ENCODE data around the gene TSPAN15. TPM values are rescaled to one million over a fixed set of nuclear protein-coding genes. Genes with fewer than 3 reads are reported as not detected.

Gene TSPAN15
- total RNA-seq, 1 experiment from 2014 or later: 108 TPM

DNA sequence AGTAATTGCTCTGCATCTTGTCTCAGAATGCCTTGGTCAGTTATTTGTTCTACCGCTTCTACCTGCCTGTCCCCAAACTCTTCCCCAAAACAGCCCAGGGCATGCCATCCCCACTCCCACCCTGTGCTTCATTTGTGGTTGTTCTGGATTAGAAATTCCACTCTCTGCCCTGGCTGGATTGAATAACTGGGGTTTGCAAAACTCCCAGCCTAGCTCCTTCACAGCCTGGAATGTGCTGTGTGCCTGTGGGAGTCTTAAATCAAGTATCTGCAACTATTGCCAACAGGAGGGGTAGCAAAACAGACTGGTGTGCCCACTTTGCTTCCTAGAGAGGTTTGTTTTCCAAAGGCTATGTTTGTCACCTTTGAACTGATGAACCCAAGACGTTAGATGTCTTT is 24.2 kb downstream of the TSPAN15 start:
- Histone ChIP-seq H3K79me2 (ENCODE audit: low read depth) (peaks cover 71% of the 10 kb centered on the region), H3K36me3 (ENCODE audit: low read depth) (no peaks in the 10 kb centered on the region), H3K9me3 (ENCODE audit: insufficient read depth, low read depth) (no peaks in the 10 kb centered on the region), H3K4me2 (no peak overlapping the region), H3F3A (ENCODE audit: insufficient read depth, low read depth) (peaks cover under 1% of the 10 kb centered on the region; the same call in 1 of the 2 replicates), H3K4me3 (no peak overlapping the region), H3K9me2 (ENCODE audit: insufficient read depth) (no peaks in the 10 kb centered on the region), H4K20me1 (ENCODE audit: insufficient read depth) (peaks cover 14% of the 10 kb centered on the region; the same call in 1 of the 2 replicates), H3K4me1 (replicated peaks; ENCODE audit: insufficient read depth) (peaks cover 11% of the 10 kb centered on the region), H3K27me3 (ENCODE audit: insufficient read depth, low read depth) (no peaks in the 10 kb centered on the region), H2AFZ (no peak overlapping the region), H3K27ac (no peak overlapping the region)
- intact Hi-C loops (cut with micrococcal nuclease; ENCODE audit: unreplicated experiment): no loop called here
- ChIA-PET POLR2A (ENCODE audit: unreplicated experiment) (no interaction called here), CTCF (no interaction called here)
- BruUV-seq (replicated peaks): no TSS peak
- TF ChIP-seq, protein P1, sequence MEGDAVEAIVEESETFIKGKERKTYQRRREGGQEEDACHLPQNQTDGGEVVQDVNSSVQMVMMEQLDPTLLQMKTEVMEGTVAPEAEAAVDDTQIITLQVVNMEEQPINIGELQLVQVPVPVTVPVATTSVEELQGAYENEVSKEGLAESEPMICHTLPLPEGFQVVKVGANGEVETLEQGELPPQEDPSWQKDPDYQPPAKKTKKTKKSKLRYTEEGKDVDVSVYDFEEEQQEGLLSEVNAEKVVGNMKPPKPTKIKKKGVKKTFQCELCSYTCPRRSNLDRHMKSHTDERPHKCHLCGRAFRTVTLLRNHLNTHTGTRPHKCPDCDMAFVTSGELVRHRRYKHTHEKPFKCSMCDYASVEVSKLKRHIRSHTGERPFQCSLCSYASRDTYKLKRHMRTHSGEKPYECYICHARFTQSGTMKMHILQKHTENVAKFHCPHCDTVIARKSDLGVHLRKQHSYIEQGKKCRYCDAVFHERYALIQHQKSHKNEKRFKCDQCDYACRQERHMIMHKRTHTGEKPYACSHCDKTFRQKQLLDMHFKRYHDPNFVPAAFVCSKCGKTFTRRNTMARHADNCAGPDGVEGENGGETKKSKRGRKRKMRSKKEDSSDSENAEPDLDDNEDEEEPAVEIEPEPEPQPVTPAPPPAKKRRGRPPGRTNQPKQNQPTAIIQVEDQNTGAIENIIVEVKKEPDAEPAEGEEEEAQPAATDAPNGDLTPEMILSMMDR (conservative IDR thresholded peaks at IDR 0.05): no peak
- no peak for TF ChIP-seq EZH2 (IDR thresholded peaks at IDR 0.05; ENCODE audit: low read depth)
- no peak for DNase-seq

DNA sequence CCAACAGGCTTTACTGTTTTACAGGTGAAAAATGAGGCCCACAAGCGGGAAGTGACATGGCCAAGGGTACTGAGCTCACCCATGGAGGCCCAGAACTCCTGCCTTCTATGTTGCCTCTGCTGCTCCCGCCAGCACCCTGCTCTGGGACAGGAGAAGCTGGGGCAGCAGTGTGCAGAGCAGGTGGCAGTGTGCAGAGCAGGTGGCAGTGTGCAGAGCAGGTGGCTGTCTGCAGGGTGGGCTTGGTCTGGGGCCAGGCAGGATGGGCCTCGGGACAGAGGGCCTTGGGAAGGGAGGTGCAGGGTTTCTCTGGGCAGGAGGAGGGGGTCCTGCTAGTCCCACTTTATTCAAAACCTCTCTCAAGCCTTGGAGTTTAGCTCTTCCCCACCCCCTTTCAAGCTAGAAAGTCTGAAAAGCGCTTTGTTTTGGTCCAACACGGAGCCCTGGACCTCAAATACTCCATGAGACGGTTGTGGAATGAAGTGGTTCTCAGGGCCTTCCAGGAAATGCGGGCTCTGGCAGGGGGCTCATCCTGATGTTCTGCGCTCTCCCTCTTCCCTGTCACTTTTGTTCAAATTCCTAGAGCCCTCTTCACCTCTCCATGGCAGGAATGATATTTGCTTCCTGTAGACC is 26.8 kb downstream of the TSPAN15 start:
- Histone ChIP-seq H3K79me2 (ENCODE audit: low read depth) (peaks cover 69% of the 10 kb centered on the region), H3K27ac (no peak overlapping the region), H3K4me3 (no peak overlapping the region), H2AFZ (no peak overlapping the region), H3K4me2 (no peak overlapping the region), H3K9me2 (ENCODE audit: insufficient read depth) (no peaks in the 10 kb centered on the region), H3K9me3 (ENCODE audit: insufficient read depth, low read depth) (no peaks in the 10 kb centered on the region), H3F3A (ENCODE audit: insufficient read depth, low read depth) (no peaks in the 10 kb centered on the region), H3K27me3 (ENCODE audit: insufficient read depth, low read depth) (no peaks in the 10 kb centered on the region), H3K4me1 (replicated peaks; ENCODE audit: insufficient read depth) (peaks cover 11% of the 10 kb centered on the region), H4K20me1 (ENCODE audit: insufficient read depth) (peaks cover 22% of the 10 kb centered on the region; the same call in 1 of the 2 replicates), H3K36me3 (ENCODE audit: low read depth) (no peaks in the 10 kb centered on the region)
- no peak for TF ChIP-seq EZH2 (IDR thresholded peaks at IDR 0.05; ENCODE audit: low read depth)
- TF ChIP-seq, protein P1 (conservative IDR thresholded peaks at IDR 0.05): no peak
- POLR2A ChIA-PET (ENCODE audit: unreplicated experiment): no interaction called here
- DNase-seq: no peak
- intact Hi-C loops (cut with micrococcal nuclease; ENCODE audit: unreplicated experiment): no loop called here
- BruUV-seq (replicated peaks): no TSS peak
- CTCF ChIA-PET: no interaction called here

DNA sequence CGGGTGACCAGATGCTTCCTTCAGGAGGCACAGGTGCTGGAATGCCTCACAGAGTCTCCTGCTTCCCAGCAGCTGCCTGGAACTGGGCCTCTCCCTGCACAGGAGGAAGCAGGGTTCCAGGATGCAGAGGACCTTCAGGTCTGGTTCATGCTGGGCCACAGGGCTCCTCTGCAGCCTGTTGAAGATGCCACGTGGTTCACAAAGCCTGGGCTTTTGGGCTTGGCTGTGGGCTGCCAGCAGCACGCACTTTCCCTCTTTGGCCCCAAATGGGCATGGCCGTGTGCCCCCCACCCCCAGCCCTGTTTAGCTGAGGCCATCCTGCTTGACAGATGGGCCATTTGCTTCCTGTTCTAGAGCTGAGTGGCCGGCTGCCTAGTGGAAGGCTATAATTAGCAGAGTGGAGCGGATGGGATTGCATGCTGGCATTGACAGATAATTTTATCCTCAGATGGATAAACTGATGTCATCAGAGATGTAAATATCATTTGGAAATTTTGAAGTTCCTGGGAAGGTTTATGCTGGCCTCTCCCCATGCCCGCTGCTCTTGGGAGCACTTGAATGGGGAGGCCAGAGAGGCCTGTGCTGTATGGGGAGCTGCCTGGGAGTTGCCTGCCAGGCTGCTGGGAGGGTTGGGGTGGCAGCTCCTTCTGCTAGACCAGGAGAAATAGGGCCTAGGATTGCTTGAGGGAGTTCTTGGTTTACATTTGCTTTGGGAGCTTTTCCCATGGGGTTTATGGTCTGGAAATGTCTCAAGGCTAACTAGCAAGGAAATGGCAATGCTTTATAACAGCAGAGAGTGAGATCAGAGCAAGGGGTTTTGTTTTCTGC is 28.2 kb downstream of the TSPAN15 start:
- ChIA-PET CTCF (no interaction called here), POLR2A (ENCODE audit: unreplicated experiment) (no interaction called here)
- no TSS peak for BruUV-seq (replicated peaks)

More for the DNA sequence above, 28.2 kb downstream of the TSPAN15 start:
- H2AFZ ChIP-seq: no peak overlapping the region
- H4K20me1 ChIP-seq (ENCODE audit: insufficient read depth): peaks cover 26% of the 10 kb centered on the region; the same call in 1 of the 2 replicates
- H3K79me2 ChIP-seq (ENCODE audit: low read depth): peaks cover 55% of the 10 kb centered on the region
- H3K9me2 ChIP-seq (ENCODE audit: insufficient read depth): no peaks in the 10 kb centered on the region
- H3F3A ChIP-seq (ENCODE audit: insufficient read depth, low read depth): no peaks in the 10 kb centered on the region
- TF ChIP-seq, protein P1 (conservative IDR thresholded peaks at IDR 0.05): no peak
- no peak for TF ChIP-seq EZH2 (IDR thresholded peaks at IDR 0.05; ENCODE audit: low read depth)
- H3K4me2 ChIP-seq: no peak overlapping the region
- H3K4me3 ChIP-seq: no peak overlapping the region
- H3K27me3 ChIP-seq (ENCODE audit: insufficient read depth, low read depth): no peaks in the 10 kb centered on the region
- no peaks in the 10 kb centered on the region for H3K9me3 ChIP-seq (ENCODE audit: insufficient read depth, low read depth)
- H3K27ac ChIP-seq: no peak overlapping the region
- intact Hi-C loops (cut with micrococcal nuclease; ENCODE audit: unreplicated experiment): no loop called here
- H3K36me3 ChIP-seq (ENCODE audit: low read depth): no peaks in the 10 kb centered on the region
- peaks cover 5% of the 10 kb centered on the region for H3K4me1 ChIP-seq (replicated peaks; ENCODE audit: insufficient read depth)
- DNase-seq: no peak
